Ovary (tissue), 9 donors: ENCODE measurements around the gene GYG1. TPM values are rescaled to one million over a fixed set of nuclear protein-coding genes. Genes with fewer than 3 reads are reported as not detected.

Experiments
- DNase-seq, 5 donors: peaks; one replicate each; pipeline ENCODE4 v3.0.0-alpha.2; 2019 to 2020
- H3K27ac ChIP-seq, 2 donors: fragments of 200-600 bp; one replicate each; pipeline versions ENCODE4 v1.5.1 to v1.8.0; 2019 to 2022
- H3K27me3 ChIP-seq: fragments of 200-600 bp; one replicate; pipeline ENCODE4 v1.8.0; 2022
- H3K36me3 ChIP-seq: fragments of 200-600 bp; sonication (generic); one replicate; pipeline ENCODE4 v1.5.1; 2019
- H3K4me1 ChIP-seq: one replicate; pipeline ENCODE4 v1.8.1; 2013; ENCODE audit warnings: mild to moderate bottlenecking, moderate library complexity; ENCODE audit not compliant: insufficient read depth
- H3K4me3 ChIP-seq: fragments of 200-600 bp; sonication (generic); one replicate; pipeline ENCODE4 v1.5.1; 2017
- H3K9me3 ChIP-seq, 2 donors: fragments of 200-600 bp in 1 of 2; sonication (generic) in 1 of 2; one replicate each; pipeline versions ENCODE4 v1.5.1 to v1.8.1; 2013 to 2019; ENCODE audit warnings: mild to moderate bottlenecking in 1 of 2, moderate library complexity in 1 of 2
- EP300 ChIP-seq: sonication (generic); formaldehyde crosslinking; IDR thresholded peaks from one replicate; pipeline ENCODE4 v1.6.1; 2017; ENCODE audit warnings: antibody characterized with exemption
- POLR2A ChIP-seq: fragments of 450-650 bp; IDR thresholded peaks from one replicate; pipeline ENCODE4 v1.6.1; 2017; ENCODE audit warnings: antibody characterized with exemption, mild to moderate bottlenecking, moderate library complexity
- WGBS, 3 donors: extraction: QIAGEN DNeasy Blood & Tissue Kit in 1 of 3; methylation state at CpG; one replicate each; pipeline versions ENCODE4 v1.1.5 to v1.1.7; 2013 to 2017; 5-methylcytosine and 5-hydroxymethylcytosine counted together
- intact Hi-C, 4 donors: fragments of 100-400 bp; cut with DNase I; formaldehyde crosslinking; loops; one replicate each; pipeline versions ENCODE4 v1.11.0 to v1.15.1; 2022 to 2023
- polyA plus RNA-seq, 2 donors: library from polyadenylated mRNA; stranded (reverse); fragments of 200-250 nt in 1 of 2; fragments of 350-450 nt in 1 of 2; fragmentation: Illumina TruSeq in 1 of 2; extraction: RNeasy Lipid Tissue Mini Kit (QIAGEN cat#74804) in 1 of 2; gene quantifications; one replicate each; pipeline ENCODE4 v1.2.3, GENCODE V29; 2013 to 2014
- total RNA-seq, 7 donors: library from RNA; depleted of rRNA in 2 of 7; stranded (reverse); fragments of >200 nt in 2 of 7; fragmentation: NEBNext Ultra II Directional in 3 of 7; extraction: Animal tissue kit (Norgen Biotek cat#: 25700) in 3 of 7; gene quantifications; one replicate each; pipeline versions ENCODE4 v1.1.0 to v1.2.4, GENCODE V29; 2016 to 2023
- TF ChIP-seq, protein P1 (sequence below), 3 donors: fragments of 450-650 bp in 2 of 3; fragments of 200-600 bp in 1 of 3; IDR thresholded peaks; one replicate each; pipeline versions ENCODE4 v1.5.1 to v1.8.0; 2016 to 2022; ENCODE audit warnings: antibody characterized with exemption in 3 of 3, mild to moderate bottlenecking in 1 of 3
- donor health status: DM: no; HTN: no; CAD: no; lungs with moderate emphysema.
- donor health status: DM: no; HTN: no; CAD: no.
- donor health status: Bipolar disorder and iron deficiency.
- donor health status: DM: yes; HTN: yes; CAD: no.
- donor health status: DM: no; HTN: no; CAD: no.
- donor health status: DM: yes; HTN: yes; CAD: no.

The GYG1 gene
- total and polyA plus RNA-seq, 9 donors: 23.8 to 86.1 (median 58.4) TPM

DNA sequence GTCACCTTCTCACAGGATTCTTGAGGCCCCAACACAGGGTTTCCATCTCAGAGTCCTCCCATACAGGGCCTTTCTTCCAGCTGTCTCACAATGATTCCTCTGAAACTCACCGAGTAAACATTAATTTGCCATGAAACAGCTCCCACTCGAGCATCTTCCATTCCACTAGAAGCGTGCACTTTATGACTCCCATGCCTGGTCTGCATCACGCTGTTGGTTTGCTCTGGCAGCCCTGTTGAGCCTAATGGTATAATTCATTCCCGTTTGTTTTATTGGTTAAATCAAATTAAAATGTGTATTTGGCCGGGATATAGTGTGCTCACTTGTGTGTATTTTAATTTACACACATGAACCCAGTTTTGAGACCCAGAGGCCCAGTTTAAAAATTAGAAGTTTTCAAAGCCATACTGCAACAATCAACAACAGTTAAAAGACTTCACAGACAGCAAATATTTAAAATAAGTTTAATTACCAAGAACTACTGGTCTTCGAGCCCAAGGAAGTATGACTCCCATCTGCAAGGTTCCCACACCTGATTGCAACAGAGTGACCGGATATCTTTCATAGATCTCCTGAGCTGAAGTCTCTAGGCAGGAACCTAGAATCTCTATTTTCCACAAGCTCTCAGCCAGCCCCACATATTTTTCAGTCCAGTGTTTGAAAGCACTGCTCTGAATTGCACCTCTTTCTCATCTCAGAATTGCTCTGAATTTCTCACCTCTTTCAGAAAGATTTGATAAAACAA lies 42.3 kb upstream of the GYG1 start:
- WGBS, 3 donors: 73 to 77% (median 77%) methylated on average over 8 of the region's 8 CpGs
- Histone ChIP-seq H3K9me3 (no peaks in the 10 kb centered on the region), H3K4me3 (no peak overlapping the region), H3K36me3 (no peaks in the 10 kb centered on the region), H3K4me1 (no peaks in the 10 kb centered on the region), H3K27me3 (no peaks in the 10 kb centered on the region), H3K27ac (no peak overlapping the region)
- no peak for DNase-seq
- TF ChIP-seq EP300 (no peak), POLR2A (no peak)
- TF ChIP-seq, protein P1, sequence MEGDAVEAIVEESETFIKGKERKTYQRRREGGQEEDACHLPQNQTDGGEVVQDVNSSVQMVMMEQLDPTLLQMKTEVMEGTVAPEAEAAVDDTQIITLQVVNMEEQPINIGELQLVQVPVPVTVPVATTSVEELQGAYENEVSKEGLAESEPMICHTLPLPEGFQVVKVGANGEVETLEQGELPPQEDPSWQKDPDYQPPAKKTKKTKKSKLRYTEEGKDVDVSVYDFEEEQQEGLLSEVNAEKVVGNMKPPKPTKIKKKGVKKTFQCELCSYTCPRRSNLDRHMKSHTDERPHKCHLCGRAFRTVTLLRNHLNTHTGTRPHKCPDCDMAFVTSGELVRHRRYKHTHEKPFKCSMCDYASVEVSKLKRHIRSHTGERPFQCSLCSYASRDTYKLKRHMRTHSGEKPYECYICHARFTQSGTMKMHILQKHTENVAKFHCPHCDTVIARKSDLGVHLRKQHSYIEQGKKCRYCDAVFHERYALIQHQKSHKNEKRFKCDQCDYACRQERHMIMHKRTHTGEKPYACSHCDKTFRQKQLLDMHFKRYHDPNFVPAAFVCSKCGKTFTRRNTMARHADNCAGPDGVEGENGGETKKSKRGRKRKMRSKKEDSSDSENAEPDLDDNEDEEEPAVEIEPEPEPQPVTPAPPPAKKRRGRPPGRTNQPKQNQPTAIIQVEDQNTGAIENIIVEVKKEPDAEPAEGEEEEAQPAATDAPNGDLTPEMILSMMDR (IDR thresholded peaks at IDR 0.05): no peak
- intact Hi-C loops: loop anchor here in 1 of 4 donors (5.0 to 10.0 kb wide), 2 partner anchors 87 to 564 kb away; no protein-coding TSS in a partner anchor

DNA sequence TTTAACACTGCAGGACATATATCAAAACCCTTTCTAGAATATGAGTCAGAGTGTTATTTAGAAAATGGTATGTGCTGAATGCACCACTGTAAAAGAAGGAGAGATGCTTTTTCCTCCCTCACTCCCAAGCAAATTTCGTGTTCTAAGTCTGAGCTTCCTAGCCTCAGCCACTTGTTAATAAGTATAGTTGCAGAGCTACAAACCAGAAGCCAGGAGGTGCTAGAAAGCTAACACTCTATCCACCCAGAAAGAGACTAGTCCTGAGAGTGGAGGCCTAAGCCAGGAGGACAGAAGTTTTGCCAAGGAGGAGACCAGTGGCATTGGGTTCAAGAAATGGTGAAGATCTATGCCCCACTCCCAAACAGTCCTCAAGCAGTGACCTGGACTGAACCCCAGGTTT lies 40.5 kb upstream of the GYG1 start:
- no peak for TF ChIP-seq EP300
- TF ChIP-seq, protein P1 (IDR thresholded peaks at IDR 0.05): no peak
- TF ChIP-seq POLR2A: no peak
- Histone ChIP-seq H3K27me3 (no peaks in the 10 kb centered on the region), H3K36me3 (no peaks in the 10 kb centered on the region), H3K4me3 (no peak overlapping the region), H3K27ac (no peak overlapping the region), H3K9me3 (no peaks in the 10 kb centered on the region), H3K4me1 (no peaks in the 10 kb centered on the region)
- intact Hi-C loops: loop anchor here in 3 of 4 donors (5.0 to 10.0 kb wide), 3 partner anchors 166 to 324 kb away; partner anchors contain the start of gene HPS3 (in 1 of the 3)
- 69 to 88% (median 71%) methylated on average over 1 of the region's 1 CpG for WGBS, 3 donors
- no peak for DNase-seq

DNA sequence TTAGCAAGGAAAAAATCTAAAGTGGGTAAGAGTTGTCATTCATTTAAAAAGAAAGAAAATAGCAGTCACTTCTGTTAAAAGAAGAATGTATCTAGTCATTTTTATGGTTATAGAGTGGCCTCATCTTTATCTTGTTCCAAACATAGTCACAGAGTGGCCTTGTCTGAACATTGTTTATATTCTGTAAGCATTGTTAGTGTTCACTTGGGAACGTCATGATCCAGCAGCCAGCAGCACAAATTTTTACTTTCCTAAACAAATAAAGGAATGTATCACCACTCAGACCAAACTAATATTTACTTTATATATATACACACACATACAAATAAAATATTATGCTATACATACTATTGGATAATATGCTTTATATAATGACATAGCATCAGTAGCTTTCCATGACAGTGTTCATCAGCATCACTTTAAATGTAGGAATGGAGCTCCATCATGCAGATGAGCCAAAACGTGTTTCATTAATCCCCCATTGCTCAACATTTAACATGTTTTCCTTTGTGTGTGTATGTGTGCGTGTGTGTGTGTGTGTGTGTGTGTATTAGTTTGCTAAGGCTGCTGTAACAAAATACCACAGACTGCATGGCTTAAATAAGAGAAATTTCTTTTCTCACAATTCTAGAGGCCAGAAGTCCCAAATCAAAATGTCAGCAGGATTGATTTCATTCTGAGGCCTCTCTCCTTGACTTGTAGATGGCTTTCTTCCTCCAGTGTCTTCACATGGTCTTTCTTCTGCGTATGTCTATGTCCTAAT lies 39.6 kb upstream of the GYG1 start:
- peaks cover 7% of the 10 kb centered on the region for H3K4me1 ChIP-seq

DNA sequence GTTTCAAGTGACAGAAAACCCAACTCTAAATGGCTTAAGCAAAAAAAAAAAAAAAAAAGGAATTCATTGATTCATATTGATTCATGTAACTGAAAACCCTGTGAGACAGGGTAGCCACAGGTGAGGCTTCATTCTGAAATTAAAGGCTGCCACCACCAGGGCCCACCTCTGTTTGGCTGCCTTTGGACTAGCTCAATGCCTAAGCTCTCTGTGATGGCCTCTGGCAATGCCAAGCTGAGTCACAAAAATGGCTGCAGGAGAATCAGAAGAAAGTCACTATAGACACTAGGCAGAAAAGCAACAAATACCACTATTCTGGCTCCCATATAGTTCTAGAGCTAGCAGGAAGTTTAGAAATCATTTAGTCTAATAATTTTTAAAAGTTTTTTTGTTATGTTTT lies 38.2 kb upstream of the GYG1 start:
- TF ChIP-seq POLR2A (no peak), EP300 (no peak)
- TF ChIP-seq, protein P1 (IDR thresholded peaks at IDR 0.05): no peak
- H3K9me3 ChIP-seq: no peaks in the 10 kb centered on the region
- no peak overlapping the region for H3K4me3 ChIP-seq
- no peak overlapping the region for H3K27ac ChIP-seq
- peaks cover 8% of the 10 kb centered on the region for H3K4me1 ChIP-seq
- intact Hi-C loops: loop anchor here in 3 of 4 donors (5.0 to 10.0 kb wide), 3 partner anchors 164 to 322 kb away; partner anchors contain the start of gene HPS3 (in 1 of the 3)
- H3K27me3 ChIP-seq: no peaks in the 10 kb centered on the region
- no peaks in the 10 kb centered on the region for H3K36me3 ChIP-seq
- DNase-seq: no peak

More for the DNA sequence above, 39.6 kb upstream of the GYG1 start:
- intact Hi-C loops: loop anchor here in 3 of 4 donors (5.0 to 10.0 kb wide), 3 partner anchors 166 to 323 kb away; partner anchors contain the start of gene HPS3 (in 1 of the 3)
- WGBS, 3 donors: 55 to 65% (median 55%) methylated on average over 4 of the region's 4 CpGs
- Histone ChIP-seq H3K9me3 (no peaks in the 10 kb centered on the region), H3K27me3 (no peaks in the 10 kb centered on the region), H3K36me3 (no peaks in the 10 kb centered on the region), H3K4me3 (no peak overlapping the region), H3K27ac (no peak overlapping the region)
- DNase-seq: no peak
- TF ChIP-seq EP300 (no peak), POLR2A (no peak)
- TF ChIP-seq, protein P1 (IDR thresholded peaks at IDR 0.05): no peak
